ENCODE data around the gene SUMO2. TPM values are rescaled to one million over a fixed set of nuclear protein-coding genes. Genes with fewer than 3 reads are reported as not detected.

The SUMO2 gene
- total and polyA plus RNA-seq, 9 of the 15 experiments (the other 6 are each of a cell fraction or from before 2014, with no cell fraction given): 157 to 733 (median 419) TPM

DNA sequence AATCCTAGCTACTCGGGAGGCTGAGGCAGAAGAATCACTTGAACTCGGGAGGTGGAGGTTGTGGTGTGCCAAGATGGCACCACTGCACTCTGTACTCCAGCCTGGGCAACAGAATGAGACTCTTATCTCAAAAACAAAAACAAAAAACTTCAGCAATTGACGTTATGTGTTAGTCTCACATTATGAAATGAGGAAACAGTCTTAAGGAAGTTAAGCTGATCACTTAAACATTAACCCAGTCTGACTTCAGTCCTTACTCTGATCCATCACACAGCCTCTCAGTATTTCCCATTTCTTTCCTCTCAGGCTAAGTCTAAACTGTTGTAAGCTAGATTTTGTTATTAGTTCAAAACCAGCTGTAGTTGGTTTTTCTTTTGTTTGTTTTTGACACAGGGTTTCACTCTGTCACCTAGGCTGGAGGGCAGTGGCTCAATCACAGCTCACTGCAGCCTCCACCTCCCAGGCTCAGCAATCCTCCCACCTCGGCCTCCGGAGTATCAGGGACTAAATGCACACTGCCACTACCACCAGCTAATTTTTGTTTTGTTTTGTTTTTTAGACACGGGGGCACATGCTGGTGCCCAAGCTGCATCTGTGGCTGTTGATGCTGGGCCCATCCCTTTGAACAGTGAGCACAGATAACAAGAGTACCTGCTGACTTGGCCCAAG is 34.7 kb downstream of the SUMO2 start:
- Histone ChIP-seq H4K20me1 (replicated peaks; ENCODE audit: control insufficient read depth, insufficient read depth, low read length) (peaks cover 8% of the 10 kb centered on the region; the same call in 1 of the 2 replicates), H3K4me2 (ENCODE audit: insufficient read depth, low read length) (no peak overlapping the region), H3K27ac (ENCODE audit: extremely low read depth, low read depth, low read length) (no peak overlapping the region), H3K36me3 (ENCODE audit: control insufficient read depth, insufficient read depth, low read length) (peaks cover 80% of the 10 kb centered on the region), H3K4me3 (no peak overlapping the region), H3K9me3 (replicated peaks; ENCODE audit: control insufficient read depth, insufficient read depth, low read depth, low read length) (no peaks in the 10 kb centered on the region), H3K9ac (ENCODE audit: insufficient read depth in 1 of 2, low read depth in 2 of 2, low read length in 2 of 2) (no peak overlapping the region), H3K9me1 (ENCODE audit: control insufficient read depth, insufficient read depth, low read length) (no peaks in the 10 kb centered on the region), H3K27me3 (ENCODE audit: control insufficient read depth in 2 of 2, insufficient read depth in 2 of 2, low read length in 2 of 2) (no peaks in the 10 kb centered on the region), H3K79me2 (ENCODE audit: control insufficient read depth, insufficient read depth, low read length) (peaks cover 63% of the 10 kb centered on the region), H2AFZ (ENCODE audit: low read depth, low read length) (no peak overlapping the region), H3K4me1 (replicated peaks in 1 of 2; ENCODE audit: control insufficient read depth in 2 of 2, insufficient read depth in 2 of 2, low read length in 2 of 2) (peaks cover 5 to 12% of the 10 kb centered on the region in 2 experiments; a peak in 4 of 5 replicates)
- CTCF ChIA-PET (ENCODE audit: low intra/inter-chr PET ratio): no interaction called here
- WGBS (ENCODE audit: insufficient coverage, low coverage, missing lambda C conversion rate): 93% methylated on average over 6 of the region's 6 CpGs
- POLR2A ChIA-PET: interaction anchor here (0.6 to 2.0 kb wide), 11 partner anchors 9 to 600 kb away, joined by 3 to 15 read pairs (median 4); partner anchors contain the start of genes NUP85 and SUMO2
- FAIRE-seq (no peak), DNase-seq (ENCODE audit: extremely low read depth in 1 of 4, low spot score in 3 of 4) (no peak), ATAC-seq (no peak)
- intact Hi-C loops (cut with micrococcal nuclease): no loop called here
- BruUV-seq (replicated peaks): no TSS peak
- in situ Hi-C loops (cut with MboI): no loop called here
- TF ChIP-seq, protein P1, sequence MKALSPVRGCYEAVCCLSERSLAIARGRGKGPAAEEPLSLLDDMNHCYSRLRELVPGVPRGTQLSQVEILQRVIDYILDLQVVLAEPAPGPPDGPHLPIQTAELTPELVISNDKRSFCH (CRISPR knock-in tag; IDR thresholded peaks at IDR 0.05): no peak
- TF ChIP-seq, protein P1 (tag; IDR thresholded peaks at IDR 0.05): no peak
- TF ChIP-seq, protein P2, sequence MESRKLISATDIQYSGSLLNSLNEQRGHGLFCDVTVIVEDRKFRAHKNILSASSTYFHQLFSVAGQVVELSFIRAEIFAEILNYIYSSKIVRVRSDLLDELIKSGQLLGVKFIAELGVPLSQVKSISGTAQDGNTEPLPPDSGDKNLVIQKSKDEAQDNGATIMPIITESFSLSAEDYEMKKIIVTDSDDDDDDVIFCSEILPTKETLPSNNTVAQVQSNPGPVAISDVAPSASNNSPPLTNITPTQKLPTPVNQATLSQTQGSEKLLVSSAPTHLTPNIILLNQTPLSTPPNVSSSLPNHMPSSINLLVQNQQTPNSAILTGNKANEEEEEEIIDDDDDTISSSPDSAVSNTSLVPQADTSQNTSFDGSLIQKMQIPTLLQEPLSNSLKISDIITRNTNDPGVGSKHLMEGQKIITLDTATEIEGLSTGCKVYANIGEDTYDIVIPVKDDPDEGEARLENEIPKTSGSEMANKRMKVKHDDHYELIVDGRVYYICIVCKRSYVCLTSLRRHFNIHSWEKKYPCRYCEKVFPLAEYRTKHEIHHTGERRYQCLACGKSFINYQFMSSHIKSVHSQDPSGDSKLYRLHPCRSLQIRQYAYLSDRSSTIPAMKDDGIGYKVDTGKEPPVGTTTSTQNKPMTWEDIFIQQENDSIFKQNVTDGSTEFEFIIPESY (CRISPR knock-in tag; IDR thresholded peaks at IDR 0.05): no peak
- TF ChIP-seq ZNF12 (CRISPR knock-in tag; IDR thresholded peaks at IDR 0.05) (no peak), XRCC4 (IDR thresholded peaks at IDR 0.05; ENCODE audit: extremely low read depth, insufficient read depth, insufficient read length) (no peak), TAF9B (IDR thresholded peaks at IDR 0.05; ENCODE audit: partially characterized antibody) (no peak), KDM2B (CRISPR knock-in tag; IDR thresholded peaks at IDR 0.05) (no peak), BMI1 (IDR thresholded peaks at IDR 0.05; ENCODE audit: low read length) (no peak), MTA2 (IDR thresholded peaks at IDR 0.05; ENCODE audit: low read depth) (no peak), OTX1 (CRISPR knock-in tag; IDR thresholded peaks at IDR 0.05) (no peak), CREM (IDR thresholded peaks at IDR 0.05; ENCODE audit: low read depth) (no peak)
- TF ChIP-seq, protein P3, sequence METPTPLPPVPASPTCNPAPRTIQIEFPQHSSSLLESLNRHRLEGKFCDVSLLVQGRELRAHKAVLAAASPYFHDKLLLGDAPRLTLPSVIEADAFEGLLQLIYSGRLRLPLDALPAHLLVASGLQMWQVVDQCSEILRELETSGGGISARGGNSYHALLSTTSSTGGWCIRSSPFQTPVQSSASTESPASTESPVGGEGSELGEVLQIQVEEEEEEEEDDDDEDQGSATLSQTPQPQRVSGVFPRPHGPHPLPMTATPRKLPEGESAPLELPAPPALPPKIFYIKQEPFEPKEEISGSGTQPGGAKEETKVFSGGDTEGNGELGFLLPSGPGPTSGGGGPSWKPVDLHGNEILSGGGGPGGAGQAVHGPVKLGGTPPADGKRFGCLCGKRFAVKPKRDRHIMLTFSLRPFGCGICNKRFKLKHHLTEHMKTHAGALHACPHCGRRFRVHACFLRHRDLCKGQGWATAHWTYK (CRISPR knock-in tag; IDR thresholded peaks at IDR 0.05): no peak
- TF ChIP-seq, protein P4, sequence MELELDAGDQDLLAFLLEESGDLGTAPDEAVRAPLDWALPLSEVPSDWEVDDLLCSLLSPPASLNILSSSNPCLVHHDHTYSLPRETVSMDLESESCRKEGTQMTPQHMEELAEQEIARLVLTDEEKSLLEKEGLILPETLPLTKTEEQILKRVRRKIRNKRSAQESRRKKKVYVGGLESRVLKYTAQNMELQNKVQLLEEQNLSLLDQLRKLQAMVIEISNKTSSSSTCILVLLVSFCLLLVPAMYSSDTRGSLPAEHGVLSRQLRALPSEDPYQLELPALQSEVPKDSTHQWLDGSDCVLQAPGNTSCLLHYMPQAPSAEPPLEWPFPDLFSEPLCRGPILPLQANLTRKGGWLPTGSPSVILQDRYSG (tag; conservative IDR thresholded peaks at IDR 0.05; ENCODE audit: low read depth): no peak
- TF ChIP-seq, protein P5, sequence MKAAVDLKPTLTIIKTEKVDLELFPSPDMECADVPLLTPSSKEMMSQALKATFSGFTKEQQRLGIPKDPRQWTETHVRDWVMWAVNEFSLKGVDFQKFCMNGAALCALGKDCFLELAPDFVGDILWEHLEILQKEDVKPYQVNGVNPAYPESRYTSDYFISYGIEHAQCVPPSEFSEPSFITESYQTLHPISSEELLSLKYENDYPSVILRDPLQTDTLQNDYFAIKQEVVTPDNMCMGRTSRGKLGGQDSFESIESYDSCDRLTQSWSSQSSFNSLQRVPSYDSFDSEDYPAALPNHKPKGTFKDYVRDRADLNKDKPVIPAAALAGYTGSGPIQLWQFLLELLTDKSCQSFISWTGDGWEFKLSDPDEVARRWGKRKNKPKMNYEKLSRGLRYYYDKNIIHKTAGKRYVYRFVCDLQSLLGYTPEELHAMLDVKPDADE (conservative IDR thresholded peaks at IDR 0.05; ENCODE audit: control insufficient read depth, low read depth, low read length): no peak
- TF ChIP-seq, protein P6, sequence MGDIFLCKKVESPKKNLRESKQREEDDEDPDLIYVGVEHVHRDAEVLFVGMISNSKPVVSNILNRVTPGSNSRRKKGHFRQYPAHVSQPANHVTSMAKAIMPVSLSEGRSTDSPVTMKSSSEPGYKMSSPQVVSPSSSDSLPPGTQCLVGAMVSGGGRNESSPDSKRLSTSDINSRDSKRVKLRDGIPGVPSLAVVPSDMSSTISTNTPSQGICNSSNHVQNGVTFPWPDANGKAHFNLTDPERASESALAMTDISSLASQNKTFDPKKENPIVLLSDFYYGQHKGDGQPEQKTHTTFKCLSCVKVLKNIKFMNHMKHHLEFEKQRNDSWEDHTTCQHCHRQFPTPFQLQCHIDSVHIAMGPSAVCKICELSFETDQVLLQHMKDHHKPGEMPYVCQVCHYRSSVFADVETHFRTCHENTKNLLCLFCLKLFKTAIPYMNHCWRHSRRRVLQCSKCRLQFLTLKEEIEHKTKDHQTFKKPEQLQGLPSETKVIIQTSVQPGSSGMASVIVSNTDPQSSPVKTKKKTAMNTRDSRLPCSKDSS (IDR thresholded peaks at IDR 0.05; ENCODE audit: low read depth, partially characterized antibody): no peak

Data from K562 (cell line).